Cardiac fibroblast (primary cell): ENCODE data around the gene ITGA3.

ENCODE experiments used
- DNase-seq, 2 donors: peaks; one replicate each; pipeline versions ENCODE4 v3.0.0 to v3.0.0-alpha.2; 2010; ENCODE audit warnings: low read depth in 2 of 2
- H3K4me3 ChIP-seq, 2 donors: replicated peaks in 1 of 2; 1 replicate in 1 of 2; 2 replicates in 1 of 2; pipeline ENCODE4 v1.5.1; 2011; ENCODE audit warnings: low read depth in 2 of 2, low read length in 2 of 2, mild to moderate bottlenecking in 2 of 2, moderate library complexity in 1 of 2
- CTCF ChIP-seq: IDR thresholded peaks from one replicate; pipeline ENCODE4 v1.5.1; 2011; ENCODE audit warnings: low read depth, mild to moderate bottlenecking, low read length, inconsistent platforms

ITGA3 gene

GRCh38 chr17:50070908-50071680 is 15.2 kb downstream of the ITGA3 start:
- no peak for DNase-seq
- no peak for TF ChIP-seq CTCF
- H3K4me3 ChIP-seq, result no peak overlapping the region

- no peak overlapping the region for H3K4me3 ChIP-seq
- no peak for DNase-seq
- no peak for TF ChIP-seq CTCF
These were observed 15.8 kb downstream of the ITGA3 start for GRCh38 chr17:50071692-50072091.

DNA sequence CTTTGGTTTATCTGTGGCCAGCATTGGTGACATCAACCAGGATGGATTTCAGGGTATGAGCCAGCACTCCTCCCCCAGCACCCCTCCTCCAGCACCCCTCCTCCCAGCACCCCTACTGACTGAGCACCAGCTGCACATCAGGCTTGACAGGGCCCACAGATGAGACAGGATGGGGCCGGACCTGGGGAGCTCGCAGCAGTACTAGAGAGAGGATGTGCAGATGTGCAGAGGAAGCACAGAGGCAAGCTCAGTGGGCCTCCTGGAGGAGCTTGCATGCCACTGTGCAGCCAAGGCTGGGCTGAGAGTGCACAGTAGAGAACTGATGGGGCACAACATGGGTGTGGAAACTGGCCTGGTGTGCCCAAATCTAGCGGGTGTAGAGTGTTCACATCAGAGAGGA is 16.2 kb downstream of the ITGA3 start:
- TF ChIP-seq CTCF, result no peak
- no peak for DNase-seq
- H3K4me3 ChIP-seq, result no peak overlapping the region

DNA sequence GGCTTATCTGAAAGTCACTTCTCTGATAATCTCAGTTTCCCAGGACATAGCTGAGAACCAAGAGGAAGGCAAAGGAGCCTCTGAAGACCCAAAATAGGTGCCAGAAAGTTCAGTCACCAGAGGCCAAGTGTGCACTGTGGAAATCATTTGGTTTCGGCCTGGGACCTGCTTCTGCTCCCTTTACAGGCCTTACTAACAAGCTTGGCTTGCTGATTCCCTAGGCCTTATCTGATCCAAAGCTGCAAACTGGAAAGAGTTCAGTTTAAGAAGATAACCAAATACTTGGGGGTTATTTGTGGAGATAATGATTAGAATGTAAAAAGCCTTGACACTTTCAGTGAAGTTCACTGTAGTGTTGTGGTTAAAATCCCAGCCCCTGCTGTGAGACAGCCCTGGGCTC is 17.0 kb downstream of the ITGA3 start:
- TF ChIP-seq CTCF, result no peak
- no peak overlapping the region for H3K4me3 ChIP-seq
- no peak for DNase-seq

DNA sequence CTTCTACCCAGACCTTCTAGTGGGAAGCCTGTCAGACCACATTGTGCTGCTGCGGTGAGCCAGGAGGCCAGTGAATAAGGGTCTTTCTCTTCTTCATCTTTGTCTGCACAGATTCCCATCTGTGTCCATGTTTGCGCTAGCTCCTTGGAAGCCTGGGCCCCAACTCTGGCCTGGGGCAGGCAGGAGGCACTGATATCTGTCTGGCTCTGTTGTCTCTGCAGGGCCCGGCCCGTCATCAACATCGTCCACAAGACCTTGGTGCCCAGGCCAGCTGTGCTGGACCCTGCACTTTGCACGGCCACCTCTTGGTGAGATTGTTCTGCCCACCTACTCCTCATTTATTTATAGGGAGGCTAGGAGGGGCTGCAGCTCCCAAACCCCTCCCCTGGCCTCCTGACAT is 18.3 kb downstream of the ITGA3 start:
- H3K4me3 ChIP-seq, result no peak overlapping the region
- no peak for DNase-seq
- no peak for TF ChIP-seq CTCF

DNA sequence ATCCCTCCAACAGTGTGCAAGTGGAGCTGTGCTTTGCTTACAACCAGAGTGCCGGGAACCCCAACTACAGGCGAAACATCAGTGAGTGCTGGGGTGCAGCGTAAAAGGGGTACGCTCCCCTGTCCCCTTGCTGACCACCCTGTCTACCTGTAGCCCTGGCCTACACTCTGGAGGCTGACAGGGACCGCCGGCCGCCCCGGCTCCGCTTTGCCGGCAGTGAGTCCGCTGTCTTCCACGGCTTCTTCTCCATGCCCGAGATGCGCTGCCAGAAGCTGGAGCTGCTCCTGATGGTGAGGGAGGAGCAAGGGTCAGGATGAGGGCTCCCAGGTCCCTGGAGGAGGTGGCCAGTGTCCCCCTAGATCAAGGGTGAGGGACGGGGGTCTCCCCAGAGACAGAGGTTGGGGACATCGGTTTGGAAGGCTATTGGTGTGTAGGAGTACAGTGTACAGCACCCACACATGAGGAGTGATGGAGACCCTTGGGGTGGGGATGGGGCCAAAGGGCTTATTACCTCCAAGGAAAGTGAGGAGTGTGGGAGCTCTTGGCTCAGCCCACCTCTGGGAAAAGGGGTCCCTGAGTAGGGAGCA is 19.6 kb downstream of the ITGA3 start:
- no peak overlapping the region for H3K4me3 ChIP-seq
- no peak for DNase-seq
- no peak for TF ChIP-seq CTCF
